ENCODE measurements around the gene FCRL1. TPM values are rescaled to one million over a fixed set of nuclear protein-coding genes. Genes with fewer than 3 reads are reported as not detected.

Gene FCRL1
- total RNA-seq, 2 donors from 2014 or later: not detected

DNA sequence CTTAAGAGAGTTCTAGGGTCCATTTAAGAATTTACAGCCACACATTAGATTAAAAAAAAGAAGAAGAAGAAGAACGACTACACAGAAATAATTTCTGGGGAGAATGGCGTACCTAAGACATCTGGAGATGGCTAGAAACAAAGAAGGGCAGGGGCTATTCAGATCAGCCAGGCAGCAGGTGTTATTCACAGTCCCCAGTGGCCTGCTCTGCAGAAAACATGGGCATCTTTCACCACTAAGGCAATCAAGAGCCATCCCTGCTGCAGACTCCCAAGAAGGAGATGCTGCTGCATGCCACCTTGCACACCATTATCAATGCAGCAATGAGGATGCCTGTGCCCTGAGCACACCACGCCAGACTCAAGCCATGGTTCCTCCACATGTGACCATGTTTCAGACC lies 35.1 kb downstream of the FCRL1 start:
- no peak overlapping the region for H3K4me3 Mint-ChIP-seq
- TF ChIP-seq, protein P1, sequence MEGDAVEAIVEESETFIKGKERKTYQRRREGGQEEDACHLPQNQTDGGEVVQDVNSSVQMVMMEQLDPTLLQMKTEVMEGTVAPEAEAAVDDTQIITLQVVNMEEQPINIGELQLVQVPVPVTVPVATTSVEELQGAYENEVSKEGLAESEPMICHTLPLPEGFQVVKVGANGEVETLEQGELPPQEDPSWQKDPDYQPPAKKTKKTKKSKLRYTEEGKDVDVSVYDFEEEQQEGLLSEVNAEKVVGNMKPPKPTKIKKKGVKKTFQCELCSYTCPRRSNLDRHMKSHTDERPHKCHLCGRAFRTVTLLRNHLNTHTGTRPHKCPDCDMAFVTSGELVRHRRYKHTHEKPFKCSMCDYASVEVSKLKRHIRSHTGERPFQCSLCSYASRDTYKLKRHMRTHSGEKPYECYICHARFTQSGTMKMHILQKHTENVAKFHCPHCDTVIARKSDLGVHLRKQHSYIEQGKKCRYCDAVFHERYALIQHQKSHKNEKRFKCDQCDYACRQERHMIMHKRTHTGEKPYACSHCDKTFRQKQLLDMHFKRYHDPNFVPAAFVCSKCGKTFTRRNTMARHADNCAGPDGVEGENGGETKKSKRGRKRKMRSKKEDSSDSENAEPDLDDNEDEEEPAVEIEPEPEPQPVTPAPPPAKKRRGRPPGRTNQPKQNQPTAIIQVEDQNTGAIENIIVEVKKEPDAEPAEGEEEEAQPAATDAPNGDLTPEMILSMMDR (conservative IDR thresholded peaks at IDR 0.05): no peak
- no peaks in the 10 kb centered on the region for H3K9me3 Mint-ChIP-seq
- H3K36me3 Mint-ChIP-seq (ENCODE audit: low read depth): no peaks in the 10 kb centered on the region
- H3K9ac ChIP-seq (ENCODE audit: extremely low read depth, low read length, poor library complexity, severe bottlenecking): no peak overlapping the region
- 87 to 100% methylated on average over 3 of the region's 3 CpGs for whole genome bisulfite sequencing, 2 experiments (ENCODE audit: insufficient coverage in 1 of 2, insufficient read length in 1 of 2)
- DNase-seq: no peak
- no peaks in the 10 kb centered on the region for H3K4me1 Mint-ChIP-seq
- no peaks in the 10 kb centered on the region for H3K36me3 ChIP-seq (ENCODE audit: control insufficient read depth, insufficient read depth, low read length)
- H3K4me1 ChIP-seq (ENCODE audit: control insufficient read depth, insufficient read depth, low read length): no peaks in the 10 kb centered on the region
- H3K27ac ChIP-seq (ENCODE audit: low read depth, low read length): no peak overlapping the region
- no peak overlapping the region for H3K27ac Mint-ChIP-seq
- H3K9me3 ChIP-seq (ENCODE audit: control insufficient read depth, low read length): no peaks in the 10 kb centered on the region
- H3K27me3 Mint-ChIP-seq (ENCODE audit: insufficient read depth): peaks cover 4% of the 10 kb centered on the region
- no peak overlapping the region for H3K4me3 ChIP-seq (ENCODE audit: low read length)
- H3K27me3 ChIP-seq (ENCODE audit: control insufficient read depth, insufficient read depth, low read length, poor library complexity, severe bottlenecking): no peaks in the 10 kb centered on the region

DNA sequence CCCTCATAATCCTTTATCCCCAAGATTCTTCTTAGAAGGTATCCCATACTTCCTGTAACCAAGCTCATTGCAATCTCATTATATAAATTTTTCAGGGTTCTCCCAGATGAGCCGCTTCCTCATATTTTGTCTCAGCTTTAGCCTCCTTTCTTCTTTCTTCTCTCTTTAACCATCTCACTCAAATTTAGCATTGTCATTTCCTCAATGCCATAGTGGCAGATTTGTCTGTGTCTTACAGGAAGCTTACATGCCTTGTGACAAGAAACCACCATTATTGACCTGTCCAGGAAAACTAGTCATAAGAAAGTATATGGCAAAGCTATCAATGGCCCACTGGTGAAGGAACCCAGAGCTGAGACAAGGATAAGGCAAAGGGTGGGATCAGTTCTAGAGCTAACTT lies 37.0 kb downstream of the FCRL1 start:
- Mint-ChIP-seq H3K4me3 (no peak overlapping the region), H3K9me3 (no peaks in the 10 kb centered on the region), H3K4me1 (peaks cover 2% of the 10 kb centered on the region), H3K36me3 (ENCODE audit: low read depth) (no peaks in the 10 kb centered on the region), H3K27ac (no peak overlapping the region), H3K27me3 (ENCODE audit: insufficient read depth) (peaks cover 4% of the 10 kb centered on the region)
- Histone ChIP-seq H3K4me3 (ENCODE audit: low read length) (no peak overlapping the region), H3K9ac (ENCODE audit: extremely low read depth, low read length, poor library complexity, severe bottlenecking) (no peak overlapping the region), H3K27me3 (ENCODE audit: control insufficient read depth, insufficient read depth, low read length, poor library complexity, severe bottlenecking) (no peaks in the 10 kb centered on the region), H3K4me1 (ENCODE audit: control insufficient read depth, insufficient read depth, low read length) (no peaks in the 10 kb centered on the region), H3K27ac (ENCODE audit: low read depth, low read length) (no peak overlapping the region), H3K36me3 (ENCODE audit: control insufficient read depth, insufficient read depth, low read length) (no peaks in the 10 kb centered on the region), H3K9me3 (ENCODE audit: control insufficient read depth, low read length) (no peaks in the 10 kb centered on the region)
- TF ChIP-seq, protein P1 (conservative IDR thresholded peaks at IDR 0.05): no peak
- 95 to 100% methylated on average over 1 of the region's 1 CpG for WGBS, 2 experiments (ENCODE audit: insufficient coverage in 1 of 2, insufficient read length in 1 of 2)
- no peak for DNase-seq

DNA sequence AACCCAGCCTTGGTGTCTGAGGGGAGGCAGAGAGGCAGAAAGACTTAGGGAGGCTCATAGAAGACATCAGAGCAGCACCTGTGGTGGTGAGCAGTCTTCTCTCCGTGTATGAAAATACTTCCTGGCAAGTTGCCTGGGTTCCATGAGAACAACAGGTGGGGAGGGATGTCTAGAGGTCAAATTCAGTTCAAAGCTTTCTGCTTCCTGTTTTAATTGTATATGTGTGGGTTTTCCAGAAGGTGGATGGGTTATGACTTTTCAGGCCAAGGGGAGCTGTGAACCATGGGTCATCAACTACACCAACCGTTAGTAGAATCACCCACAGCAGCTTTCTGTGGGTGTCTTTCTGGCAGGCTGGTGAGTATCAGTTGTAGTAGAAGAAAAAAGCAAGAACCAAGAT lies 38.9 kb downstream of the FCRL1 start:
- Histone ChIP-seq H3K9ac (ENCODE audit: extremely low read depth, low read length, poor library complexity, severe bottlenecking) (no peak overlapping the region), H3K27ac (ENCODE audit: low read depth, low read length) (no peak overlapping the region), H3K36me3 (ENCODE audit: control insufficient read depth, insufficient read depth, low read length) (no peaks in the 10 kb centered on the region), H3K27me3 (ENCODE audit: control insufficient read depth, insufficient read depth, low read length, poor library complexity, severe bottlenecking) (no peaks in the 10 kb centered on the region), H3K4me1 (ENCODE audit: control insufficient read depth, insufficient read depth, low read length) (no peaks in the 10 kb centered on the region), H3K9me3 (ENCODE audit: control insufficient read depth, low read length) (no peaks in the 10 kb centered on the region), H3K4me3 (ENCODE audit: low read length) (no peak overlapping the region)
- Mint-ChIP-seq H3K4me1 (peaks cover 2% of the 10 kb centered on the region), H3K36me3 (ENCODE audit: low read depth) (no peaks in the 10 kb centered on the region), H3K27me3 (ENCODE audit: insufficient read depth) (peaks cover 4% of the 10 kb centered on the region), H3K4me3 (no peak overlapping the region), H3K9me3 (no peaks in the 10 kb centered on the region), H3K27ac (no peak overlapping the region)
- DNase-seq: no peak
- WGBS, 2 experiments (ENCODE audit: insufficient coverage in 1 of 2, insufficient read length in 1 of 2): 94% methylated on average over 2 of the region's 2 CpGs; no CpG with 5 or more reads in 1 of the 2 experiments
- TF ChIP-seq, protein P1 (conservative IDR thresholded peaks at IDR 0.05): no peak

All from endodermal cell (in vitro differentiated cells).